ENCODE measurements around the gene MTFR1L.

DNA sequence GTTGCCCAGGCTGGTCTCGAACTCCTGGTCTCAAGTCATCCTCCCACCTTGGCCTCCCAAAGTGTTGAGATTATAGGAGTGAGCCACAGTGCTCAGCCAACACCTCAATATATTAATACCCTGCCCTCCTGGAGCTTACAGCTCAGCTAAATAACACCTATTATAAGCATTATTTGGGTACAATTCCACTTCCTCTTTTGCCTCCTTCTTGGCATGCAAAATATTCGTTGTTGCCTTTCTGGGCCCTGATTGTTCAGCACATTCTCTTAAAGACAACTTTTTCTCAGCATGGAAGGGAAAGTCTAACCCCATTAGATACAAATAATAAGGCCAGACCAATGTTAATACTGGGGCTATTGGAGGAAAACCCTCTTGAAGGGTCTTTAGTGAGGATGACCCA lies 53.0 kb downstream of the MTFR1L start:
- TF ChIP-seq EZH2 (IDR thresholded peaks at IDR 0.05; ENCODE audit: insufficient read depth, low read length): no peak
- no peak for TF ChIP-seq CTCF (IDR thresholded peaks at IDR 0.05; ENCODE audit: insufficient read depth, low read depth, low read length)
